Loucy (cell line): ENCODE results near the gene CNTFR.

Experiments
- EZH2phosphoT487 ChIP-seq: fragments of 200-600 bp; IDR thresholded peaks from 2 replicates; pipeline ENCODE4 v1.6.1; 2018; ENCODE audit warnings: antibody characterized with exemption, mild to moderate bottlenecking, moderate library complexity, borderline replicate concordance
- TF ChIP-seq, protein P1 (sequence below): fragments of 200-600 bp; sonication (generic); conservative IDR thresholded peaks from 2 replicates; pipeline ENCODE4 v1.5.1; 2014; ENCODE audit warnings: mild to moderate bottlenecking, antibody characterized with exemption, low read length

DNA sequence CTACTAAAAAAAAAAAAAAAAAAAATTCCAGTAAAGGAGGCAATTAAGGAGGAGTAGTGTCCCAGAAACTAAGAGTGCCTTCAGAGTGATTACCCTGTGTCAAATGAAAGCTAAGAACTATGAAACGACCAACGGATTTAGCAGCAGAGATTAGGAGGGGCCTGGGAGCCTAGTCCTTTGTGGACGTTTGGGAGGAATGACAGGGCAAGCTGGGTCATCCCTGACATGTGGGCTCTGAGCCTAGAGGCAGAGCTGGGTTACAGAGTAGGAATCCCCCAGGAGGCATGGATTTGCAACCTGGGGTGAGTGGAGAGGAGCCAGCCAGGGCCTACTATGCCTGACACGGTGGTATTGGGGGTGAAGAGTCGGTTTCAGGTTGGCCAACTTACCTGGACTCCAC, 43.6 kb upstream of the CNTFR start:
- TF ChIP-seq, protein P1, sequence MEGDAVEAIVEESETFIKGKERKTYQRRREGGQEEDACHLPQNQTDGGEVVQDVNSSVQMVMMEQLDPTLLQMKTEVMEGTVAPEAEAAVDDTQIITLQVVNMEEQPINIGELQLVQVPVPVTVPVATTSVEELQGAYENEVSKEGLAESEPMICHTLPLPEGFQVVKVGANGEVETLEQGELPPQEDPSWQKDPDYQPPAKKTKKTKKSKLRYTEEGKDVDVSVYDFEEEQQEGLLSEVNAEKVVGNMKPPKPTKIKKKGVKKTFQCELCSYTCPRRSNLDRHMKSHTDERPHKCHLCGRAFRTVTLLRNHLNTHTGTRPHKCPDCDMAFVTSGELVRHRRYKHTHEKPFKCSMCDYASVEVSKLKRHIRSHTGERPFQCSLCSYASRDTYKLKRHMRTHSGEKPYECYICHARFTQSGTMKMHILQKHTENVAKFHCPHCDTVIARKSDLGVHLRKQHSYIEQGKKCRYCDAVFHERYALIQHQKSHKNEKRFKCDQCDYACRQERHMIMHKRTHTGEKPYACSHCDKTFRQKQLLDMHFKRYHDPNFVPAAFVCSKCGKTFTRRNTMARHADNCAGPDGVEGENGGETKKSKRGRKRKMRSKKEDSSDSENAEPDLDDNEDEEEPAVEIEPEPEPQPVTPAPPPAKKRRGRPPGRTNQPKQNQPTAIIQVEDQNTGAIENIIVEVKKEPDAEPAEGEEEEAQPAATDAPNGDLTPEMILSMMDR: no peak
- TF ChIP-seq EZH2phosphoT487: no peak
